Skeletal muscle satellite cell (primary cell): ENCODE measurements around the gene PPIF.
"Not testable (repeated sequence)": the region's sequence is repeated elsewhere in the genome, so short reads cannot be mapped to it uniquely, and the experiment has no call there.

Experiments used
- H3K27me3 ChIP-seq: 2 replicates; pipeline ENCODE4 v1.7.0; 2013; ENCODE audit warnings: low read length; ENCODE audit not compliant: control insufficient read depth, insufficient read depth
- H3K36me3 ChIP-seq: 2 replicates; pipeline ENCODE4 v1.7.0; 2013; ENCODE audit warnings: mild to moderate bottlenecking, control low read depth, low read length; ENCODE audit not compliant: insufficient read depth
- H3K4me1 ChIP-seq: 2 replicates; pipeline ENCODE4 v1.7.0; 2013; ENCODE audit warnings: low read length; ENCODE audit not compliant: control insufficient read depth, insufficient read depth
- H3K4me2 ChIP-seq: 2 replicates; pipeline ENCODE4 v1.7.0; 2013; ENCODE audit warnings: mild to moderate bottlenecking, low read length
- H3K4me3 ChIP-seq: 2 replicates; pipeline ENCODE4 v1.7.0; 2013; ENCODE audit warnings: low read length
- H3K9ac ChIP-seq: 2 replicates; pipeline ENCODE4 v1.7.0; 2013; ENCODE audit warnings: mild to moderate bottlenecking, low read depth, low read length, moderate library complexity
- H3K9me3 ChIP-seq: replicated peaks from 2 replicates; pipeline ENCODE4 v1.7.0; 2013; ENCODE audit warnings: mild to moderate bottlenecking, control low read depth, low read length

The PPIF gene

GRCh38 chr10:79335094-79335469, 12.2 kb upstream of the PPIF start:
- H3K27me3 ChIP-seq = no peaks in the 10 kb centered on the region
- no peaks in the 10 kb centered on the region for H3K36me3 ChIP-seq
- H3K9me3 ChIP-seq = no peaks in the 10 kb centered on the region
- no peak overlapping the region for H3K4me2 ChIP-seq
- H3K9ac ChIP-seq = no peak overlapping the region
- peaks cover 30% of the 10 kb centered on the region for H3K4me1 ChIP-seq
- H3K4me3 ChIP-seq = no peak overlapping the region

GRCh38 chr10:79335470-79336235, 11.6 kb upstream of the PPIF start:
- no peaks in the 10 kb centered on the region for H3K9me3 ChIP-seq
- H3K36me3 ChIP-seq = no peaks in the 10 kb centered on the region
- no peak overlapping the region for H3K9ac ChIP-seq
- H3K27me3 ChIP-seq = no peaks in the 10 kb centered on the region
- H3K4me2 ChIP-seq = no peak overlapping the region
- peaks cover 27% of the 10 kb centered on the region for H3K4me1 ChIP-seq
- H3K4me3 ChIP-seq = no peak overlapping the region

DNA sequence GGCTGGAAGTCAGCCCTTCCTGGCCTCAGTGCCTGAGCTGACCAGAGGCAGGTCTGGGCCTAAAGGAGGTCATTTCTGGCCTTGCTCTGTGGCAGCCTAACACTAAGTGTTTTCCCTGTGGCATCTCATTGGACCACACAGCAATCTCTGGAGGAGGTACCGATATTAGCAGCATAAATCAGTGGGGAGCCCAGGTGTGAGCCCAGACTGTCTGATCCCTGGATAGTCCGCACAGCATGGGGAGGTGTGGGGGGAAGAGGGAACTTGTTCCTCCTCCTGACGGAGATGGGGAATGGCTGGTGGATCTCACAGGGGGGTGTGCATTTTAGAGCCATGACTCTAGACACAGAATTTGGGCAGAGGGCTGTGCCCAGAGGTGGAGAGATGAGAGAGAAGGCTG, 11.0 kb upstream of the PPIF start:
- H3K27me3 ChIP-seq = no peaks in the 10 kb centered on the region
- no peak overlapping the region for H3K4me2 ChIP-seq
- no peak overlapping the region for H3K9ac ChIP-seq
- peaks cover 23% of the 10 kb centered on the region for H3K4me1 ChIP-seq
- no peaks in the 10 kb centered on the region for H3K9me3 ChIP-seq
- H3K36me3 ChIP-seq = no peaks in the 10 kb centered on the region
- H3K4me3 ChIP-seq = no peak overlapping the region

DNA sequence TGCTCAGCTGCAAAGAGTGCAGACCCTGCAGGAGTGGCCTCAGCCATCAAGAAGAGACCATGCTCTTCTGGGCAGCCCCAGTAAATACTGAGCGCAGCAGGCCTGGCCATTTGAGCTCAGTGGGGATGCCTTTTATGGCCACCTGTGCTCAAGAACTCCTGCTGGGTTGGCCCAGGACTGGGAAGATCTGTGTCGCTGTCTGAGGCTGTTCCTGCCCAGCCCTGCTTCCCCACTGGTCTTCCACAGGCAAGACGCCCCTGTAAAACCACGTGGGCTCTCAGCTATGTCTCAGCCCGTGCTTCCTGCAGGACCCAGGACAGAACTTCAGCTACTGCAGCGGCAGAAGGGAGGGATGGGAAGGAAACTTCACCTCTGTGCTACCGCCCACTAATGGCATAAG, 10.5 kb upstream of the PPIF start:
- Histone ChIP-seq H3K4me3 (no peak overlapping the region), H3K27me3 (no peaks in the 10 kb centered on the region), H3K4me2 (no peak overlapping the region), H3K36me3 (no peaks in the 10 kb centered on the region), H3K9ac (no peak overlapping the region), H3K4me1 (peaks cover 18% of the 10 kb centered on the region), H3K9me3 (no peaks in the 10 kb centered on the region)

GRCh38 chr10:79337783-79338469, 9.3 kb upstream of the PPIF start:
- peaks cover 13% of the 10 kb centered on the region for H3K4me1 ChIP-seq
- not testable (repeated sequence) for H3K9me3 ChIP-seq, H3K27me3 ChIP-seq, H3K4me3 ChIP-seq, H3K4me2 ChIP-seq, H3K9ac ChIP-seq, H3K36me3 ChIP-seq

- H3K4me2 ChIP-seq = no peak overlapping the region
- no peaks in the 10 kb centered on the region for H3K36me3 ChIP-seq
- H3K27me3 ChIP-seq = no peaks in the 10 kb centered on the region
- H3K4me1 ChIP-seq = peaks cover 7% of the 10 kb centered on the region
- H3K4me3 ChIP-seq = no peak overlapping the region
- H3K9me3 ChIP-seq = no peaks in the 10 kb centered on the region
- H3K9ac ChIP-seq = no peak overlapping the region
These were observed 8.0 kb upstream of the PPIF start for GRCh38 chr10:79339266-79339665.

DNA sequence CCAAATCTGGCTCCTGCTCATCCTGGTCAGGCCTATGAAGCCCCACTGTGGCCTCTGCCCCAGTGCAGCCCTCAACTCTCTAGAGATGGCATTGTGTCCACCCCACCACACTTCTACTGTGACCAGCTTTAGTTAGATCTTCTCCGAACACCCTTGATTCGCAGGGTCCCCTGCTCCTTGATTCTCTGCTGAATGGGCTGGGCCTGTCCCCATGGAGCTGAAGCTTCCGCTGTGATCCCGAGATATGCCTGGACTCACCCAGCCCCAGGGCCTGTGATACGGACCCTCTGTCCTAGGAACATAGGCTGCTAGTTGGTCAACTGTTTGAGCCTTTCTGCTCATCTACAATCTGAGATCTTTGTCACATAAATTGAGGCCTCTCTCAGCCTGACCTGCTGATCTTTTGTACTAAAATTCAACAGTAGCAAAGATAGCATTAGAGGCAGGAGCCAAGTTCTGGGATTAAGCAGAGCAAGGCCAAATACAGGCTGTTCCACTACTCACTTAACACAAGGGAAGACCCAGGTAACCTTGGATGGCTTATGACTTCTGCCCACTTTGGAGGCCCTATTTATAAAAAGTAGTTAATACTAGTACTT, 6.5 kb upstream of the PPIF start:
- no peaks in the 10 kb centered on the region for H3K9me3 ChIP-seq
- no peak overlapping the region for H3K4me3 ChIP-seq
- H3K4me2 ChIP-seq = no peak overlapping the region
- H3K36me3 ChIP-seq = no peaks in the 10 kb centered on the region
- no peak overlapping the region for H3K9ac ChIP-seq
- H3K27me3 ChIP-seq = no peaks in the 10 kb centered on the region
- H3K4me1 ChIP-seq = peaks cover 1% of the 10 kb centered on the region

DNA sequence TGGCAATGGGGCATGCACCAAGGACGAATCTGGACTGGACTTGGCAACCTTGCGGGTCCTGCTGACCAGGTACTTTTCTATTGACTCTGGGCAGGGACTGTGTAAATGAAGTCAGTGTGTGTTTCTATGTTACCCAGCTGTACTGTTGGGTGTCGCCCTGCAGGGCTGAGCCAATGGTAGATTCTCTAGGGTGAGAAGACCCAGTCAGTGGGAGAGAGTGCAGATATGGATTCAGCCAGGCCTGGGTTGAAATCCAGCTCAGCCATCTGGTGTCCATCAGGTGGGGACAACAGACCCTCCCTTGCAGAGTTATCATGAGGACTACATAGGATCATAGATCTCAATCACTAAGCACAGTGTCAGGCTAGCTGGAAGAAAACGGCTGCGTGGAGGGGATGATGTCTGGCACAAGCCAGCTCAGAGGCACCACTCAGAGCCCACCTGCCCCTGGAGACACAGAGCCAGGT, 4.9 kb upstream of the PPIF start:
- Histone ChIP-seq H3K9ac (no peak overlapping the region), H3K36me3 (no peaks in the 10 kb centered on the region), H3K9me3 (no peaks in the 10 kb centered on the region), H3K4me2 (no peak overlapping the region), H3K27me3 (no peaks in the 10 kb centered on the region), H3K4me1 (peaks cover 5% of the 10 kb centered on the region), H3K4me3 (no peak overlapping the region)

GRCh38 chr10:79342811-79343561, 4.3 kb upstream of the PPIF start:
- H3K36me3 ChIP-seq = no peaks in the 10 kb centered on the region
- no peak overlapping the region for H3K4me3 ChIP-seq
- peaks cover 5% of the 10 kb centered on the region for H3K4me1 ChIP-seq
- no peaks in the 10 kb centered on the region for H3K27me3 ChIP-seq
- H3K4me2 ChIP-seq = no peak overlapping the region
- H3K9ac ChIP-seq = no peak overlapping the region
- no peaks in the 10 kb centered on the region for H3K9me3 ChIP-seq

GRCh38 chr10:79344502-79345195, 2.6 kb upstream of the PPIF start:
- Histone ChIP-seq H3K9me3 (no peaks in the 10 kb centered on the region), H3K4me1 (peaks cover 20% of the 10 kb centered on the region), H3K36me3 (peaks cover 12% of the 10 kb centered on the region), H3K27me3 (no peaks in the 10 kb centered on the region), H3K4me3 (no peak overlapping the region), H3K4me2 (no peak overlapping the region), H3K9ac (no peak overlapping the region)
